Measurements from ENCODE around the gene HSPA9. TPM values are rescaled to one million over a fixed set of nuclear protein-coding genes. Genes with fewer than 3 reads are reported as not detected.
A peak's percentile ranks its signal among the peaks of the same experiment; 100 is the strongest.

HSPA9 gene
- total RNA-seq, 3 donors from 2014 or later: 701 to 707 (median 707) TPM

DNA sequence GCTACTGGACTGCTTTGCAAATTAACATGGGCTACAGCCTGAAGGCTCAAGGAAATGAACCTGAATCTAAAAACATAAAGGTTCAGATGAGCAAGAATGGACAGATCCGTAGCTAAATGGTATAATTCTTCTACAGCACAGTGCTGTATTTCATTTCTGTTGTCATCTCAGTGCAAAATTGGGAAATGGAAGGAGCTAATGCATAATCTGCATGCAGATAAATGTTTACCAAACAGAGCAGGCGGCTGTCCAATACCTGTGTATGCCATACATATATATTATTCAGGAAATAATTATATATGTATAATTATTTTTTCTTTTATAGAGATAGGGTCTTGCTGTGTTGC, 4.3 kb upstream of the HSPA9 start:
- ATAC-seq (no peak), DNase-seq (no peak)
- H3K27me3 Mint-ChIP-seq (ENCODE audit: low read depth): no peaks in the 10 kb centered on the region
- H3K9me3 Mint-ChIP-seq: peaks cover 3% of the 10 kb centered on the region
- peaks cover 5% of the 10 kb centered on the region for H3K36me3 Mint-ChIP-seq (ENCODE audit: insufficient read depth)
- peaks cover 10% of the 10 kb centered on the region for H3K4me1 Mint-ChIP-seq (ENCODE audit: low read depth)
- no peak overlapping the region for H3K4me3 Mint-ChIP-seq

DNA sequence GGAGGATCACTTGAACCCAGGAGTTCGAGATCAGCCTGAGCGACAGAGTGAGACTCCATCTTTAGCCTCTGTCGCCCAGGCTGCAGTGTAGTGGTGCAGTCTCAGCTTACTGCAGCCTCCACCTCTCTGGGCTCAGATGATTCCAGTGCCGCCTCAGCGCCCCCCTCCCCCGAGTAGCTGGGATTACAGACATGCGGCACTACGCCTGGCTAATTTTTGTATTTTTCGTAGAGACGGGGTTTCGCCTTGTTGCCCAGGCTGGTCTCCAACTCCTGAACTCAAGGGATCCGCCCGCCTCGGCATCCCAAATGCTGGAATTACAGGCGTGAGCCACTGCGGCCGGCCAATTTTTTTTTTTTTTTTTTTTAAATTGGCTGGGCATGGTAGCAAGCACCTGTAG, 2.3 kb upstream of the HSPA9 start:
- ATAC-seq: no peak
- H3K4me1 Mint-ChIP-seq (ENCODE audit: low read depth): peaks cover 20% of the 10 kb centered on the region
- no peak for DNase-seq
- H3K9me3 Mint-ChIP-seq: peaks cover 3% of the 10 kb centered on the region
- H3K27me3 Mint-ChIP-seq (ENCODE audit: low read depth): no peaks in the 10 kb centered on the region
- H3K36me3 Mint-ChIP-seq (ENCODE audit: insufficient read depth): peaks cover 20% of the 10 kb centered on the region
- H3K4me3 Mint-ChIP-seq: no peak overlapping the region

DNA sequence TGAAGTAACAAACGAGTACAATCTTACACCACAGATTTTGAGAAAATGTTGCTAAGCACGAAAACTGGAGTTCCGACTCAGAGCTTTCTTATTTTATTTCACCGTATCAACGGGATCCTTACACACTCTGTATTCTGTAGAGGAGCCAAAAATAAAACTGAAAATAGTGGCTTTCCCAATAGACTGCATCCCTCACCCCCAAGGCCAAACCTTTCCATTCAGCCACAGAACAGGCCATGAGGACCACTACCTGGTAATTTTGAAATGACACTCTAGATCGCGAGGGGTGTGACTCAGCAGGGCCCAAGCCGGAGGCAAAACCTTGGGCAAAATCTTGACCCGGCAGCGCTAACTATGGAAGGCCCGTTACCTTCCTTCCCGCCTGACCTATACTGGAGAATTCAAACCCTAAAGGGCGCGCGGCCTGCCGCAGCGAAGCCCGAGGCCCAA, 432 bp downstream of the HSPA9 start:
- Mint-ChIP-seq H3K9me3 (peaks cover 3% of the 10 kb centered on the region), H3K4me3 (peak overlapping the region; percentile 99), H3K36me3 (ENCODE audit: insufficient read depth) (peaks cover 33% of the 10 kb centered on the region), H3K4me1 (ENCODE audit: low read depth) (peaks cover 34% of the 10 kb centered on the region), H3K27me3 (ENCODE audit: low read depth) (no peaks in the 10 kb centered on the region)
- DNase-seq (no peak), ATAC-seq (peak; percentile 21 to 34)

DNA sequence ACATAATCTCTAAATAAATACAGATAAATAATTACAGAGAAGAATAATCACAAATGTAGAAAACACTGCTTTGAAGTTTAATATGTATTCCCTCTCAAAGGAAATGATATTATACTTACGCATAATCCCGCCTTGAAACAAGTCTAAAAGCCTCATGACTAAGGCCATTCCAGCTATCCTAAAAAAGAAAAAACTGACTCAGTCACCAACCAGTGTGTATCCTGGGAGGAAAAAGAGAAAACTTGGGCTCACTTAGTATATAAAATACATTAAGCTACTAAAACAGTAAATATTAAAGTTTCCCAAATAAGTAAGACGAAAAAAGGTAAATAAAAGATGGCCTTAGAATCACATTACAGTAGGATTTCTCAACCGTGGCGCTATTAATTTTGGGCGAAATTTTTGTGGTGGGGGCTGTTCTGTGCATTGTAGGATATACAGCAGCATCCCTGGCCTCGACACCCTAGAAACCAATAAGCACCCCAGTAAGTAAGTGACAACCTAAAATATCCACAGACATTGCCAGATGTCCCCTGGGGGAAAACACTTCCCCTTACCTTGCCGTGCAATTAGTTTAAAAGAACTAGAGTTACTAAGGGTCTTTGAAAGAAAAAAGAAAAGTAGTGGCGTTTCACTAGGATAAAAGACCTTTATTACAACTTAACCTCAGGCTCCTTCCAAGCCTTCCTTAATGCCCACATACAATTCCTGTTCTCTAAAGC, 1.1 kb downstream of the HSPA9 start:
- Mint-ChIP-seq H3K27me3 (ENCODE audit: low read depth) (no peaks in the 10 kb centered on the region), H3K4me1 (ENCODE audit: low read depth) (peaks cover 39% of the 10 kb centered on the region), H3K36me3 (ENCODE audit: insufficient read depth) (peaks cover 36% of the 10 kb centered on the region), H3K4me3 (peak overlapping the region; percentile 99), H3K9me3 (peaks cover 3% of the 10 kb centered on the region)
- ATAC-seq: no peak
- DNase-seq: no peak

DNA sequence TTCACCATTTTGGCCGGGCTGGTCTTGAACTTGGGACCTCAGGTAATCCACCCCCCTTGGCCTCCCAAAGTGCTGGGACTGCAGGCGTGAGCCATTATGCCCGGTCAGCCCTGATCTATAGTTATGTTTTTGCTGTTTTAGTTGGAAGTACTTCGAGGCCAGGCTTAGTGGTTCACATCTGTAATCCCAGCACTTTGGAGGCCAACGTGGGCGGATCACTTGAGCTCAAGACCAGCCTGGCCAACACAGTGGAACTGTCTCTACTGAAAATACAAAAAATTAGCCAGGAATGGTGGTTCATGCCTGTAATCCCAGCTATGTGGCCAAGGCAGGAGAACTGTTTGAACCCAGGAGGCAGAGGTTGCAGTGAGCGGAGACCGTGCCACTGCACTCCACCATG, 2.0 kb downstream of the HSPA9 start:
- Mint-ChIP-seq H3K4me3 (peak overlapping the region; percentile 99), H3K36me3 (ENCODE audit: insufficient read depth) (peaks cover 45% of the 10 kb centered on the region), H3K27me3 (ENCODE audit: low read depth) (no peaks in the 10 kb centered on the region), H3K9me3 (peaks cover 3% of the 10 kb centered on the region), H3K4me1 (ENCODE audit: low read depth) (peaks cover 47% of the 10 kb centered on the region)
- ATAC-seq (no peak), DNase-seq (no peak)

DNA sequence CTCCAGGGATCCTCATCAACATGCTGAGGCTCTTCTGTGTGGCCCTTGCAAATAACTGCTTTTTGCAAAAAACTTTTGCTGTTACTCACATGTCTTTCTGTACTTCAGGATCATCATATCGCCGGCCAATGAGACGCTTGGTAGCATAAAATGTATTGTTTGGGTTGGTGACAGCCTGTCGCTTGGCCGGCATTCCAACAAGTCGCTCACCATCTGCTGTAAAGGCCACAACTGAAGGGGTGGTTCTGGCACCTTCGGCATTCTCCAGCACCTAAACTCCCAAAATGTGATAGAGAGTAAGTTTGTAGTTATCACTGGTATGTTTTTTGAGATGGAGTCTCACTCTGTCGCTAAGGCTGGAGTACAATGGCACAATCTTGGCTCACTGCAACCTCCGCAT, 4.3 kb downstream of the HSPA9 start:
- no peak for DNase-seq
- H3K27me3 Mint-ChIP-seq (ENCODE audit: low read depth): no peaks in the 10 kb centered on the region
- peaks cover 62% of the 10 kb centered on the region for H3K4me1 Mint-ChIP-seq (ENCODE audit: low read depth)
- peaks cover 2% of the 10 kb centered on the region for H3K9me3 Mint-ChIP-seq
- H3K4me3 Mint-ChIP-seq: no peak overlapping the region
- H3K36me3 Mint-ChIP-seq (ENCODE audit: insufficient read depth): peaks cover 64% of the 10 kb centered on the region
- no peak for ATAC-seq

DNA sequence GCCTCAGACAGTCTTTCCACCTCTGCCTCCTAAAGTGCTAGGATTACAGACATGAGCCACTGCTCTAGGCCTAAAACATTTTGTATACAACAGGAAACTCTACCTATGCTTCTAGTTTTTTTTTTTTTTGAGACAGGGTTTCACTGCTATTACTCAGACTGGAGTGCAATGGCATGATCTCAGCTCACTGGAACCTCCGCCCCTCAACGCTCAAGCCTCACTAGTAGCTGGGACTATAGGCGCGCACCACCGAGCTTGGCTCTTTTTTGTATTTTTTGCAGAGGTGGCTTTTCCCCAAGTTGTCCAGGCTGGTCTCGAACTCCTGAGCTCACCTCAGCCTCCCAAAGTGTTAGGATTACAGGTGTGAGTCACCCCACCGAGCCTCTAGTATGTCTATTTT, 5.4 kb downstream of the HSPA9 start:
- Mint-ChIP-seq H3K4me3 (peak overlapping the region; percentile 21), H3K4me1 (ENCODE audit: low read depth) (peaks cover 67% of the 10 kb centered on the region), H3K36me3 (ENCODE audit: insufficient read depth) (peaks cover 73% of the 10 kb centered on the region), H3K27me3 (ENCODE audit: low read depth) (no peaks in the 10 kb centered on the region), H3K9me3 (no peaks in the 10 kb centered on the region)
- ATAC-seq: peak; percentile 27 to 33
- DNase-seq: no peak

DNA sequence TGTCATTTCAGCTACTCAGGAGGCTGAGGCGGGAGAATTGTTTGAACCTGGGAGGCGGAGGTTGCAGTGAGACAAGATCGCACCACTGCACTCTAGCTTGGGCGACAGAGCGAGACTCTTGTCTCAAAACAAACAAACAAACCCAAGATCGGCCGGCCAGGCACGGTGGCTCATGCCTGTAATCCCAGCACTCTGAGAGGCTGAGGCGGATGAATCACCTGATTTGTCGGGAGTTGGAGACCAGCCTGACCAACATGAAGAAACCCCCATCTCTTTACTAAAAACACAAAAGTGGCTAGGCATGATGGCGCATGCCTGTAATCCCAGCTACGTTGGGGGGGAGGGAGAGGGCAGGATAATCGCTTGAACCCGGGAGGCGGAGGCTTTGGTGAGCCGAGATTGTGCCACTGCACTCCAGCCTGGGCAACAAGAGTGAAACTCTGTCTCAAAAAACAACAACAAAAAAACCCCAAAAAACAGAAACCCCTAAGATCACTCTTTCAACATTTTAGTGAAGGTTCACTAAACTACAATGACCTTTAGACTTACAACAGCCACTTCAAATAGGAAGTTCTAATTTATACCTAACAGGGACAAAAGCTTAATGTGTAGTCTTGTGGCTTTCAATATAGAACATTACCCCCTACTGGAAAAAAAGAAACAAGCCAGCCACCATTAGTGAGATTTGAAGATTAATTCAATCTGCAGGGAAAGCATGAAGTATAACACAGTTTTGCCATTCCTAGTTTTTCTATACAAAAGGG, 7.0 kb downstream of the HSPA9 start:
- no peak overlapping the region for H3K4me3 Mint-ChIP-seq
- no peaks in the 10 kb centered on the region for H3K9me3 Mint-ChIP-seq
- no peaks in the 10 kb centered on the region for H3K27me3 Mint-ChIP-seq (ENCODE audit: low read depth)
- ATAC-seq (no peak), DNase-seq (no peak)
- H3K36me3 Mint-ChIP-seq (ENCODE audit: insufficient read depth): peaks cover 67% of the 10 kb centered on the region
- peaks cover 69% of the 10 kb centered on the region for H3K4me1 Mint-ChIP-seq (ENCODE audit: low read depth)

DNA sequence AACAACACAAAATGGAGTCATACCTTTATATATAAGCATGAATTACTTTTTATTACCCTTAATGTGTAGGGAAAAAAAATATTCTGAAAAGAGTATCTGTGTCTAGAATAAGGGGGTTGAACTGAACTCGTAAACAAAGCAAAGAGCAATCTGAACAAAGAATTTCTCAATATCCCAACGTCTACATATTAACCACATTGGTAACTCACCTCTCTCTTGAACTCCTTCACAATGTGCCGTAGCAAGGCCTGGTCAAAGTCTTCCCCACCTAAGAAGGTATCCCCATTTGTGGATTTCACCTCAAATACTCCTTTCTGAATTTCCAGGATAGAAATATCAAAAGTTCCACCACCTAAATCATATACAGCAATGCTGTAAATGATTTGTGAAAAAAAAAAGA, 8.4 kb downstream of the HSPA9 start:
- Mint-ChIP-seq H3K9me3 (no peaks in the 10 kb centered on the region), H3K27me3 (ENCODE audit: low read depth) (no peaks in the 10 kb centered on the region), H3K36me3 (ENCODE audit: insufficient read depth) (peaks cover 60% of the 10 kb centered on the region), H3K4me3 (no peak overlapping the region), H3K4me1 (ENCODE audit: low read depth) (peaks cover 62% of the 10 kb centered on the region)
- DNase-seq (no peak), ATAC-seq (no peak)

DNA sequence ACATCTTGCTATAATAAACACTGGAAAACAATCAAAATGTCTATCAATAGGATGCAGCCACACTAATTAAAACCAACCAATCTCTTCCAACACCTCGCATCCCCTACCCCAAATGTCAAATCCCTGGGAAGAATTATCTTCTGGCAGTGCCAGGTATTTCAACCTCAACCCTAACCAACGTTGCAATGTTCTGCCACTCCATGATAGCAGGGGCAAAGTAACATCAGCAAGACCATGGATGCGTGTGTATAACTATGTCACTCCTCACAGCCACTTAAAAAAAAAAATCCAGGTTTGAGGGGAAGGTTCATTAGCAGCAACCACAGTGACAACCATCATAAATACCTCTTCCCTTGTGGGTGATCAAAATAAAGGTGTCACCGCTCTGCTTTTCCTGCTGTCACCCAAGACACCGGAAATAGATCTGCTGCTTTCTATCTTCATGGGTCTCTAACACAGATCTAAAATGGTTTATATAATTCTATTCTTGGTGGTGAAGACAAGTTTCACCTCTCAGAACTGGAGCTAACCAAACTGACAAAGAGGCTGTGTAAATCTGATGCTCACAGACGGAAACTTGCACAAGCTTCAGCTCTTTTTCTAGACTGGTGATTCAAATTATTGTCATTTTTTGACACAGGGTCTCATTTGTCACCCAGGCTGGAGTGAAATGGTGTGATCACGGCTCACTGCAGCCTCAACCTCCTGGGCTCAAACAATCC, 9.9 kb downstream of the HSPA9 start:
- no peaks in the 10 kb centered on the region for H3K9me3 Mint-ChIP-seq
- no peaks in the 10 kb centered on the region for H3K27me3 Mint-ChIP-seq (ENCODE audit: low read depth)
- ATAC-seq (peak; percentile 71 to 82), DNase-seq (no peak)
- peaks cover 60% of the 10 kb centered on the region for H3K4me1 Mint-ChIP-seq (ENCODE audit: low read depth)
- H3K4me3 Mint-ChIP-seq: peak overlapping the region; percentile 52
- peaks cover 63% of the 10 kb centered on the region for H3K36me3 Mint-ChIP-seq (ENCODE audit: insufficient read depth)

DNA sequence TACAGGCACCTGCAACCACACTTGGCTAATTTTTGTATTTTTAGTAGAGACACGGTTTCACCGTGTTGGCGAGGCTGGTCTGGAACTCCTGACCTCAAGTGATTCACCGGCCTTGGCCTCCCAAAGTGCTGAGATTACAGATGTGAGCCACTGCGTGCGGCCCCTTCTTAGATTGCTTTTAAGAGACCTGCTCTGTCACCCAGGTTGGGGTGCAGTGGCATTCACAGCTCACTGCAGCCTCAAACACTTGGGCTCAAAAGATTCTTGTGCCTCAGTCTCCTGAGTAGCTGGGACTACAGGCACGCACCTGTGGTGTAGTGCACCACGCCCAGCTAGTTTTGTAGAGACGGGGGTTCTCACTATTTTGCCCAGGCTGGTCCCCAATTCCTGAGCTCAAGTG, 11.0 kb downstream of the HSPA9 start:
- no peak for ATAC-seq
- no peak for DNase-seq
- Mint-ChIP-seq H3K9me3 (no peaks in the 10 kb centered on the region), H3K4me3 (no peak overlapping the region), H3K4me1 (ENCODE audit: low read depth) (peaks cover 57% of the 10 kb centered on the region), H3K27me3 (ENCODE audit: low read depth) (no peaks in the 10 kb centered on the region), H3K36me3 (ENCODE audit: insufficient read depth) (peaks cover 67% of the 10 kb centered on the region)

DNA sequence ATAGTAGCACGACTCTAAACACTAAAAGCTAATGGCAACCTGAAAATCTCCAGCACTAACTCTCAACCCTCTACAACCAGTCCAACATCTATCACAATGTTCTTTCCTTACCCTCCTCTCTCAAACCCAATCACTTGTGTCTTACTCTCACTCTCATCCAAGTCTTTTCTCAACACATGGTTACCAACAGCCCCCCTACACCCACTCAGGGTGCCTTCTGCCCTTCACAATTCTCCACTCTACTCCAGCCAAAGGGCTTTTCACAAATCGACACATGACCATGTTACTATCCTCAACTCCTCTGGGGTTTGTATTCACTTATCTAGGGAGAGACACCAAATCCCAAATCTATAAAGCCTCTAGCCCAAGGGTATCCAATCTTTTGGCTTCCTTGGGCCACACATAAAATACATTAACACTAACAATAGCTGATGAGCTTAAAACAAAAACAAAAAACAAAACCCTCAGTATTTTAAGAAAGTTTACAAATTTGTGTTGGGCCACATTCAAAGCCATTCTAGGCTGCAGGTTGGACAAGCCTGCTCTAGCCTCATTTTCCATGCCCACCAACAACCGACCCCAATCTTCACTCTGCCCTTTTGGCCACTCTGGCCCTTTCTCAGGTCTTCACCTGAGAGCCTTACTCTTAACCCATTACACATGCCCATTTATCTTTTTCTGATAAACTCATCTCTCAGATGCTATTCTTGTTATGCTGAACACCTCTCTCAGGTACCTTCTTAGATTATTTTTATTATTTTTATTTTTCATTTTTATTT, 11.7 kb downstream of the HSPA9 start:
- no peak overlapping the region for H3K4me3 Mint-ChIP-seq
- peaks cover 67% of the 10 kb centered on the region for H3K36me3 Mint-ChIP-seq (ENCODE audit: insufficient read depth)
- no peaks in the 10 kb centered on the region for H3K9me3 Mint-ChIP-seq
- H3K27me3 Mint-ChIP-seq (ENCODE audit: low read depth): no peaks in the 10 kb centered on the region
- no peak for ATAC-seq
- no peak for DNase-seq
- H3K4me1 Mint-ChIP-seq (ENCODE audit: low read depth): peaks cover 54% of the 10 kb centered on the region

DNA sequence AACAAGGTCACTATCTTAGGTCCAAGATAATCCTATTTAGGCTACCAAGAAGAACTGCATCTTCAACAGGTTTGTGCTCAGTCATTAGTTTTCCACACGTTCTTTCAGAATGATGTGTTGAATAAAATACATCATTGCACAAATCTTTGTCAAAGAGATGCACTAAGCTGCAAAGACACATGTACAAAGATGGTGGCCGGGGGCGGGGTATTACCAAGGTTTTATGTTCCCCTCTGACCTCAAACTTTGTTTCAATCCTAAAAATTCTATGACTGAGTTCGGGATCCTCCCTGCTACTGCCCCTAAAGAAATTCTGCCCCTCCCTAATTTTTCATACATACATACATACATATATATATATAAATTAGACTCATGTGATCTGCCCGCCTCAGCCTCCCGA, 14.2 kb downstream of the HSPA9 start:
- Mint-ChIP-seq H3K4me3 (no peak overlapping the region), H3K4me1 (ENCODE audit: low read depth) (peaks cover 34% of the 10 kb centered on the region), H3K27me3 (ENCODE audit: low read depth) (no peaks in the 10 kb centered on the region), H3K9me3 (no peaks in the 10 kb centered on the region), H3K36me3 (ENCODE audit: insufficient read depth) (peaks cover 67% of the 10 kb centered on the region)
- ATAC-seq (no peak), DNase-seq (no peak)

DNA sequence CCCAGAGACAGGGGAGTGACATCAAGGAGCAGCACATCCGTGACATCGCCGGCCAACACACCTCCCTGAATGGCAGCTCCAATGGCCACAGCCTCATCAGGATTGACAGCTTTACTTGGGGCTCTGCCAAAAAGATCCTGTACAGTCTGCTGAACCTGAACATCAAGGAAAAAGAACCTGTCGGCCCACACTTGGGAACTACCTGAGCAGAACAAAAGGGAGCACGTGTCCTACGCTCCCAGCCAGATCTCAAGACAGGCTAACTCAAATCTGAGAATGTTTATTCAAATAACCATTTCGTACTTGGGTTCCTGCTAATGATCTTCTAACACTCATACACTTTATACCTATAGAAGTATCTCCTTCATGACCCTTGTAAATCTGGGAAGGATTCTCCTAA, 15.3 kb downstream of the HSPA9 start:
- DNase-seq (no peak), ATAC-seq (no peak)
- H3K36me3 Mint-ChIP-seq (ENCODE audit: insufficient read depth): peaks cover 59% of the 10 kb centered on the region
- no peak overlapping the region for H3K4me3 Mint-ChIP-seq
- H3K4me1 Mint-ChIP-seq (ENCODE audit: low read depth): peaks cover 26% of the 10 kb centered on the region
- H3K9me3 Mint-ChIP-seq: no peaks in the 10 kb centered on the region
- no peaks in the 10 kb centered on the region for H3K27me3 Mint-ChIP-seq (ENCODE audit: low read depth)
